Ishikawa (cell line): ENCODE measurements around the gene PRLH.

Experiments used
- CEBPB ChIP-seq: IDR thresholded peaks from 2 replicates; pipeline ENCODE4 v1.6.1; 2012
- EP300 ChIP-seq: IDR thresholded peaks from 2 replicates; pipeline ENCODE4 v1.6.1; 2012; ENCODE audit warnings: borderline replicate concordance
- RAD21 ChIP-seq: IDR thresholded peaks from 2 replicates; pipeline ENCODE4 v1.6.1; 2012; ENCODE audit warnings: low read depth
- TAF1 ChIP-seq: IDR thresholded peaks from 2 replicates; pipeline ENCODE4 v1.6.1; 2012; ENCODE audit warnings: low read depth, mild to moderate bottlenecking
- YY1 ChIP-seq: IDR thresholded peaks from 2 replicates; pipeline ENCODE4 v1.6.1; 2012; ENCODE audit warnings: low read depth
- ZBTB7A ChIP-seq: IDR thresholded peaks from 2 replicates; pipeline ENCODE4 v1.6.1; 2012; ENCODE audit warnings: low read depth
- TF ChIP-seq, protein P1 (sequence below): IDR thresholded peaks from 2 replicates; pipeline ENCODE4 v1.6.1; 2012
- TF ChIP-seq, protein P2 (sequence below): IDR thresholded peaks from 2 replicates; pipeline ENCODE4 v1.6.1; 2012; ENCODE audit warnings: low read depth, mild to moderate bottlenecking

DNA sequence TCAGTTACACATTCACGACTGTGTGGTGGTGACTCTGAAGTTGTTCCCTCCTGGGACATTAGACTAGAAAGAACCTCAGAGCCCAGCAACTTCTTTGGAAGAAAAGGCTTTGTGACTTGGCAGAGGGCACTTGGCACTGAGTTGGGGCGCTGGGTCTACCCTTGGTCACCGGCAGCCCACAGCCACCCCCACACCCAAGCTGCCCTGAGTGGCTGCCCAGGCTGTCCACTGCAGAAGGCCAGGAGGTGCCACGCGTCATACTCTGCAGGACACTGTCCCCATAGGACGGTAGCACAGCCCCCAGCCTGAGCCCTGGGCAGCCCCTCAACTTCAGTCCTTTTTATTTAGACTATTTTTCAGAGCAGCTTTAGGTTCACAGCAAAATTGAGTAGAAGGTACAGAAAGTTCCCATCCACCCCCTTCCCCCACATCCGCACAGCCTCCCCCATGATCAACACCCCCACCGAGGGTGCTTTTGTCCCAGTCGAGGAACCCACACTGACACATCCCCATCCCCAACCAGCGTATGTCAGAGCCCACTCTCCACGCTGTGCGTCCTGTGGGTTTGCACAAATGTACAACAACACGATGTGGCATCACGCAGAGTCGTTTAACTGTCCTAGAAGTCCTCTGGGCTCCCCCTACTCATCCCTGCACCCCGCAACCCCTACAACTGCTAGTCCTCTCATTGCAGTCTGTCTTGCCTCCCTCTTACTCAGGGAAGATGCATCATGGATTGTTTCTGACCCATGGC is 1.1 kb downstream of the PRLH start:
- TF ChIP-seq, protein P1, sequence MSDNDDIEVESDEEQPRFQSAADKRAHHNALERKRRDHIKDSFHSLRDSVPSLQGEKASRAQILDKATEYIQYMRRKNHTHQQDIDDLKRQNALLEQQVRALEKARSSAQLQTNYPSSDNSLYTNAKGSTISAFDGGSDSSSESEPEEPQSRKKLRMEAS = no peak
- TF ChIP-seq TAF1 (no peak), RAD21 (no peak), CEBPB (no peak), ZBTB7A (no peak), EP300 (no peak), YY1 (no peak)
- TF ChIP-seq, protein P2, sequence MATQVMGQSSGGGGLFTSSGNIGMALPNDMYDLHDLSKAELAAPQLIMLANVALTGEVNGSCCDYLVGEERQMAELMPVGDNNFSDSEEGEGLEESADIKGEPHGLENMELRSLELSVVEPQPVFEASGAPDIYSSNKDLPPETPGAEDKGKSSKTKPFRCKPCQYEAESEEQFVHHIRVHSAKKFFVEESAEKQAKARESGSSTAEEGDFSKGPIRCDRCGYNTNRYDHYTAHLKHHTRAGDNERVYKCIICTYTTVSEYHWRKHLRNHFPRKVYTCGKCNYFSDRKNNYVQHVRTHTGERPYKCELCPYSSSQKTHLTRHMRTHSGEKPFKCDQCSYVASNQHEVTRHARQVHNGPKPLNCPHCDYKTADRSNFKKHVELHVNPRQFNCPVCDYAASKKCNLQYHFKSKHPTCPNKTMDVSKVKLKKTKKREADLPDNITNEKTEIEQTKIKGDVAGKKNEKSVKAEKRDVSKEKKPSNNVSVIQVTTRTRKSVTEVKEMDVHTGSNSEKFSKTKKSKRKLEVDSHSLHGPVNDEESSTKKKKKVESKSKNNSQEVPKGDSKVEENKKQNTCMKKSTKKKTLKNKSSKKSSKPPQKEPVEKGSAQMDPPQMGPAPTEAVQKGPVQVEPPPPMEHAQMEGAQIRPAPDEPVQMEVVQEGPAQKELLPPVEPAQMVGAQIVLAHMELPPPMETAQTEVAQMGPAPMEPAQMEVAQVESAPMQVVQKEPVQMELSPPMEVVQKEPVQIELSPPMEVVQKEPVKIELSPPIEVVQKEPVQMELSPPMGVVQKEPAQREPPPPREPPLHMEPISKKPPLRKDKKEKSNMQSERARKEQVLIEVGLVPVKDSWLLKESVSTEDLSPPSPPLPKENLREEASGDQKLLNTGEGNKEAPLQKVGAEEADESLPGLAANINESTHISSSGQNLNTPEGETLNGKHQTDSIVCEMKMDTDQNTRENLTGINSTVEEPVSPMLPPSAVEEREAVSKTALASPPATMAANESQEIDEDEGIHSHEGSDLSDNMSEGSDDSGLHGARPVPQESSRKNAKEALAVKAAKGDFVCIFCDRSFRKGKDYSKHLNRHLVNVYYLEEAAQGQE = no peak
